Endothelial cell of umbilical vein (primary cell): ENCODE measurements around the gene NOLC1. TPM values are rescaled to one million over a fixed set of nuclear protein-coding genes. Genes with fewer than 3 reads are reported as not detected.

Source experiments
- BruUV-seq: library from RNA; stranded (reverse); fragments of 400-500 nt; replicated peaks from 2 replicates; lab custom pipeline; 2021; lab: Mats Ljungman, UMichigan
- CTCF ChIA-PET: fragments of 300-600, 350-600 bp; sonication (Branson Sonifier 250); formaldehyde crosslinking; loops from one replicate; lab custom pipeline; 2021; ENCODE audit warnings: antibody characterized with exemption, inconsistent platforms; lab: Charles Lee
- POLR2A ChIA-PET: fragments of 300-600, 350-600 bp; sonication (Branson Sonifier 250); formaldehyde crosslinking; loops from one replicate; lab custom pipeline; 2021; ENCODE audit warnings: antibody characterized with exemption, inconsistent platforms; lab: Charles Lee
- DNase-seq: peaks from one replicate; pipeline ENCODE4 v3.0.0-alpha.2; 2011; ENCODE audit warnings: low read depth, low spot score
- FAIRE-seq: peaks from 2 replicates; lab custom pipeline; 2011; peaks lifted over from hg19 to GRCh38; lab: Jason Lieb, UNC
- H2AFZ ChIP-seq: 2 replicates; pipeline ENCODE4 v1.6.0; 2012; ENCODE audit warnings: low read depth, low read length, control low read depth, inconsistent platforms
- H3K27ac ChIP-seq: 2 replicates; pipeline ENCODE4 v1.5.1; 2011; ENCODE audit warnings: low read depth, mild to moderate bottlenecking, control low read depth, low read length, moderate library complexity; ENCODE audit not compliant: insufficient read depth
- H3K27me3 ChIP-seq, 2 experiments: 2 replicates each; pipeline versions ENCODE4 v1.6.0 to v1.6.1; 2011; ENCODE audit warnings: low read length in 2 of 2, mixed read lengths in 1 of 2; ENCODE audit not compliant: control insufficient read depth in 2 of 2, insufficient read depth in 2 of 2
- H3K36me3 ChIP-seq, 2 experiments: 2 replicates in 1 of 2; 3 replicates in 1 of 2; pipeline ENCODE4 v1.5.1; 2011; ENCODE audit warnings: low read length in 2 of 2, mild to moderate bottlenecking in 1 of 2, moderate library complexity in 1 of 2; ENCODE audit not compliant: control insufficient read depth in 2 of 2, insufficient read depth in 2 of 2; ENCODE audit errors: extremely low read depth in 1 of 2
- H3K4me1 ChIP-seq: 3 replicates; pipeline ENCODE4 v1.5.1; 2011; ENCODE audit warnings: mild to moderate bottlenecking, low read length; ENCODE audit not compliant: control insufficient read depth, insufficient read depth; ENCODE audit errors: extremely low read depth
- H3K4me2 ChIP-seq: 2 replicates; pipeline ENCODE4 v1.6.1; 2011; ENCODE audit warnings: low read length, control low read depth, mixed read lengths; ENCODE audit not compliant: insufficient read depth
- H3K4me3 ChIP-seq, 3 experiments: fragments of 200-600 bp in 1 of 3; sonication (generic), shearing (Covaris generic) in 1 of 3; replicated peaks in 1 of 3; 2 replicates each; pipeline ENCODE4 v1.5.1; 2011 to 2016; ENCODE audit warnings: control low read depth in 3 of 3, low read length in 3 of 3, mild to moderate bottlenecking in 2 of 3, inconsistent platforms in 1 of 3, low read depth in 1 of 3, moderate library complexity in 1 of 3; ENCODE audit not compliant: insufficient read depth in 1 of 3
- H3K79me2 ChIP-seq: 2 replicates; pipeline ENCODE4 v1.6.0; 2012; ENCODE audit warnings: low read length, inconsistent platforms; ENCODE audit not compliant: control insufficient read depth, insufficient read depth
- H3K9ac ChIP-seq: replicated peaks from 2 replicates; pipeline ENCODE3; 2011; ENCODE audit warnings: low read length, control low read depth; ENCODE audit not compliant: insufficient read depth; ENCODE audit errors: extremely low read depth
- H3K9me1 ChIP-seq: replicated peaks from 3 replicates; pipeline ENCODE4 v1.6.0; 2011; ENCODE audit warnings: mild to moderate bottlenecking, low read length; ENCODE audit not compliant: control insufficient read depth, insufficient read depth; ENCODE audit errors: extremely low read depth
- H3K9me3 ChIP-seq: replicated peaks from 2 replicates; pipeline ENCODE4 v1.5.1; 2012; ENCODE audit warnings: low read length, inconsistent platforms; ENCODE audit not compliant: control insufficient read depth, insufficient read depth
- H4K20me1 ChIP-seq: replicated peaks from 2 replicates; pipeline ENCODE3; 2011; ENCODE audit warnings: mild to moderate bottlenecking, low read length; ENCODE audit not compliant: control insufficient read depth, insufficient read depth; ENCODE audit errors: extremely low read depth
- CTCF ChIP-seq, 2 donors: IDR thresholded peaks; 1 replicate in 1 of 2; 2 replicates in 1 of 2; pipeline ENCODE4 v1.5.1; 2011; ENCODE audit warnings: low read length in 2 of 2, mild to moderate bottlenecking in 2 of 2, moderate library complexity in 2 of 2, control low read depth in 1 of 2, inconsistent platforms in 1 of 2, low read depth in 1 of 2; ENCODE audit not compliant: insufficient read depth in 1 of 2; ENCODE audit errors: extremely low read depth in 1 of 2
- EZH2 ChIP-seq: IDR thresholded peaks from 2 replicates; pipeline ENCODE4 v1.6.1; 2012; ENCODE audit warnings: borderline replicate concordance, low read depth, mild to moderate bottlenecking, moderate library complexity, low read length, inconsistent platforms; ENCODE audit not compliant: severe bottlenecking
- FOS ChIP-seq: IDR thresholded peaks from 2 replicates; pipeline ENCODE4 v1.6.1; 2011; ENCODE audit warnings: mild to moderate bottlenecking, low read length, moderate library complexity, borderline replicate concordance; ENCODE audit not compliant: insufficient read depth
- GATA2 ChIP-seq: IDR thresholded peaks from 2 replicates; pipeline ENCODE4 v1.7.0; 2011; ENCODE audit warnings: low read depth, mild to moderate bottlenecking, moderate library complexity, mixed read lengths, low read length; ENCODE audit not compliant: insufficient read length, insufficient read depth
- JUN ChIP-seq: IDR thresholded peaks from 2 replicates; pipeline ENCODE4 v1.6.1; 2011; ENCODE audit warnings: borderline replicate concordance, low read depth; ENCODE audit not compliant: insufficient read length, insufficient read depth
- MAX ChIP-seq: IDR thresholded peaks from 2 replicates; pipeline ENCODE4 v1.6.1; 2011; ENCODE audit not compliant: insufficient read depth, insufficient read length
- MYC ChIP-seq: IDR thresholded peaks from one replicate; pipeline ENCODE4 v1.6.1; 2011; ENCODE audit warnings: mild to moderate bottlenecking, low read depth, low read length
- POLR2A ChIP-seq: IDR thresholded peaks from 2 replicates; pipeline ENCODE4 v1.6.1; 2012; ENCODE audit warnings: low read depth, mild to moderate bottlenecking, control low read depth, low read length
- POLR2AphosphoS5 ChIP-seq: IDR thresholded peaks from 2 replicates; pipeline ENCODE4 v1.6.1; 2012; ENCODE audit warnings: low read depth, mild to moderate bottlenecking, control low read depth, low read length, moderate library complexity; ENCODE audit not compliant: insufficient read depth
- dilution Hi-C: fragments of 300-500 bp; cut with MboI; formaldehyde crosslinking; loops from one replicate; pipeline ENCODE4 v1.15.0; 2019; ENCODE audit warnings: low sequenced_read_pairs; ENCODE audit not compliant: extremely low pct_ligation_motif_present
- intact Hi-C: fragments of 100-400 bp; cut with micrococcal nuclease; formaldehyde crosslinking; loops from one replicate; pipeline ENCODE4 v1.10.0; 2022
- polyA plus RNA-seq, 4 experiments: library from polyadenylated mRNA; depleted of rRNA in 3 of 4; stranded (reverse) in 3 of 4; unstranded in 1 of 4; fragments of >200 nt; gene quantifications; 2 replicates each; pipeline versions ENCODE4 v1.2.1 to v1.2.3, GENCODE V29; 2011 to 2012; ENCODE audit warnings: missing spikeins in 1 of 4
- total RNA-seq: library from RNA; stranded (reverse); gene quantifications from 2 replicates; pipeline ENCODE4 v1.2.3, GENCODE V29; 2021

NOLC1 gene
- total and polyA plus RNA-seq, 2 donors (not counting 3 experiments of a cell fraction or from before 2014, with no cell fraction given) = 32.1 to 73.1 TPM

- CTCF ChIA-PET = no interaction called here
These were observed 39.8 kb downstream of the NOLC1 start for GRCh38 chr10:102191956-102192355.

More at GRCh38 chr10:102191956-102192355, 39.8 kb downstream of the NOLC1 start:
- Histone ChIP-seq H3K36me3 (no peaks in the 10 kb centered on the region), H3K4me1 (no peaks in the 10 kb centered on the region), H3K4me3 (no peak overlapping the region), H3K27ac (no peak overlapping the region), H3K9me3 (no peaks in the 10 kb centered on the region), H3K4me2 (no peak overlapping the region), H3K27me3 (peaks cover 3 to 5% of the 10 kb centered on the region in 2 experiments), H3K9me1 (no peaks in the 10 kb centered on the region), H3K79me2 (no peaks in the 10 kb centered on the region), H2AFZ (no peak overlapping the region), H4K20me1 (no peaks in the 10 kb centered on the region), H3K9ac (no peak overlapping the region)
- intact Hi-C loops = no loop called here
- no peak for DNase-seq
- BruUV-seq = no TSS peak
- dilution Hi-C loops = no loop called here
- FAIRE-seq = no peak
- TF ChIP-seq POLR2A (no peak), CTCF (IDR thresholded peaks at IDR 0.05; ENCODE audit: extremely low read depth in 1 of 2, insufficient read depth in 1 of 2, low read depth in 1 of 2, low read length in 2 of 2) (no peak), EZH2 (no peak), POLR2AphosphoS5 (no peak), FOS (no peak), MAX (no peak), JUN (no peak), GATA2 (no peak), MYC (no peak)
- POLR2A ChIA-PET = no interaction called here
